ENCODE measurements around the gene COG7.

COG7 gene

GRCh38 chr16:23354246-23354645, 98.7 kb downstream of the COG7 start:
- no CpG with 5 or more reads among the region's 9 CpGs for WGBS (ENCODE audit: extremely low coverage, insufficient coverage, insufficient read length)

GRCh38 chr16:23353440-23353839, 99.5 kb downstream of the COG7 start:
- H3K14ac ChIP-seq (ENCODE audit: low read length) = no peak overlapping the region
- no peak overlapping the region for H4K8ac ChIP-seq (ENCODE audit: low read depth, low read length)
- no peak overlapping the region for H3K4me3 ChIP-seq (ENCODE audit: low read depth, low read length)
- H3K9me3 ChIP-seq (ENCODE audit: insufficient read depth, low read depth, low read length) = peaks cover 7% of the 10 kb centered on the region
- H4K91ac ChIP-seq (ENCODE audit: low read depth, low read length) = no peak overlapping the region
- H2AK5ac ChIP-seq (ENCODE audit: low read length) = no peak overlapping the region
- H3K23ac ChIP-seq (ENCODE audit: low read length) = no peak overlapping the region
- H3K36me3 ChIP-seq (ENCODE audit: control insufficient read depth in 1 of 2, insufficient read depth in 2 of 2, low read length in 2 of 2) = no peaks in the 10 kb centered on the region
- no peak overlapping the region for H3K18ac ChIP-seq (ENCODE audit: low read length)
- H2BK120ac ChIP-seq (ENCODE audit: insufficient read depth, low read length, poor library complexity) = no peak overlapping the region
- H4K12ac ChIP-seq (ENCODE audit: low read depth, low read length) = no peak overlapping the region
- H3K4ac ChIP-seq (ENCODE audit: low read depth, low read length) = no peak overlapping the region
- no peaks in the 10 kb centered on the region for H3K79me2 ChIP-seq (ENCODE audit: control insufficient read depth, insufficient read depth, low read length, poor library complexity)
- no peaks in the 10 kb centered on the region for H3K27me3 ChIP-seq (ENCODE audit: insufficient read depth, low read length)
- no peaks in the 10 kb centered on the region for H3K79me1 ChIP-seq (ENCODE audit: low read length)
- H2BK5ac ChIP-seq (ENCODE audit: low read depth, low read length, poor library complexity) = no peak overlapping the region
- no peak for DNase-seq
- H2BK12ac ChIP-seq (ENCODE audit: low read length) = no peak overlapping the region
- H3K9ac ChIP-seq (ENCODE audit: low read length) = no peak overlapping the region
- H3K4me2 ChIP-seq (ENCODE audit: low read length) = no peak overlapping the region
- no peak overlapping the region for H2AFZ ChIP-seq (ENCODE audit: insufficient read depth, low read length, poor library complexity)
- H3K27ac ChIP-seq (ENCODE audit: low read depth, low read length) = no peak overlapping the region
- H3K4me1 ChIP-seq (ENCODE audit: control insufficient read depth in 1 of 2, insufficient read depth in 2 of 2, low read length in 2 of 2) = no peaks in the 10 kb centered on the region

More at GRCh38 chr16:23354246-23354645, 98.7 kb downstream of the COG7 start:
- Histone ChIP-seq H3K27me3 (ENCODE audit: insufficient read depth, low read length) (no peaks in the 10 kb centered on the region), H3K27ac (ENCODE audit: low read depth, low read length) (no peak overlapping the region), H3K9me3 (ENCODE audit: insufficient read depth, low read depth, low read length) (peaks cover 7% of the 10 kb centered on the region), H3K79me1 (ENCODE audit: low read length) (no peaks in the 10 kb centered on the region), H2BK120ac (ENCODE audit: insufficient read depth, low read length, poor library complexity) (no peak overlapping the region), H3K4me3 (ENCODE audit: low read depth, low read length) (no peak overlapping the region), H4K91ac (ENCODE audit: low read depth, low read length) (no peak overlapping the region), H3K4me1 (ENCODE audit: control insufficient read depth in 1 of 2, insufficient read depth in 2 of 2, low read length in 2 of 2) (no peaks in the 10 kb centered on the region), H2AK5ac (ENCODE audit: low read length) (no peak overlapping the region), H3K36me3 (ENCODE audit: control insufficient read depth in 1 of 2, insufficient read depth in 2 of 2, low read length in 2 of 2) (no peaks in the 10 kb centered on the region), H3K18ac (ENCODE audit: low read length) (no peak overlapping the region), H3K4me2 (ENCODE audit: low read length) (no peak overlapping the region), H3K4ac (ENCODE audit: low read depth, low read length) (no peak overlapping the region), H4K12ac (ENCODE audit: low read depth, low read length) (no peak overlapping the region), H2AFZ (ENCODE audit: insufficient read depth, low read length, poor library complexity) (no peak overlapping the region), H3K79me2 (ENCODE audit: control insufficient read depth, insufficient read depth, low read length, poor library complexity) (no peaks in the 10 kb centered on the region), H4K8ac (ENCODE audit: low read depth, low read length) (no peak overlapping the region), H2BK5ac (ENCODE audit: low read depth, low read length, poor library complexity) (no peak overlapping the region), H3K14ac (ENCODE audit: low read length) (no peak overlapping the region), H2BK12ac (ENCODE audit: low read length) (no peak overlapping the region), H3K9ac (ENCODE audit: low read length) (no peak overlapping the region), H3K23ac (ENCODE audit: low read length) (no peak overlapping the region)
- DNase-seq = no peak

- no peak overlapping the region for H4K91ac ChIP-seq (ENCODE audit: low read depth, low read length)
- no CpG with 5 or more reads among the region's 5 CpGs for WGBS (ENCODE audit: extremely low coverage, insufficient coverage, insufficient read length)
These were observed 101.6 kb downstream of the COG7 start for GRCh38 chr16:23351360-23351759.

DNA sequence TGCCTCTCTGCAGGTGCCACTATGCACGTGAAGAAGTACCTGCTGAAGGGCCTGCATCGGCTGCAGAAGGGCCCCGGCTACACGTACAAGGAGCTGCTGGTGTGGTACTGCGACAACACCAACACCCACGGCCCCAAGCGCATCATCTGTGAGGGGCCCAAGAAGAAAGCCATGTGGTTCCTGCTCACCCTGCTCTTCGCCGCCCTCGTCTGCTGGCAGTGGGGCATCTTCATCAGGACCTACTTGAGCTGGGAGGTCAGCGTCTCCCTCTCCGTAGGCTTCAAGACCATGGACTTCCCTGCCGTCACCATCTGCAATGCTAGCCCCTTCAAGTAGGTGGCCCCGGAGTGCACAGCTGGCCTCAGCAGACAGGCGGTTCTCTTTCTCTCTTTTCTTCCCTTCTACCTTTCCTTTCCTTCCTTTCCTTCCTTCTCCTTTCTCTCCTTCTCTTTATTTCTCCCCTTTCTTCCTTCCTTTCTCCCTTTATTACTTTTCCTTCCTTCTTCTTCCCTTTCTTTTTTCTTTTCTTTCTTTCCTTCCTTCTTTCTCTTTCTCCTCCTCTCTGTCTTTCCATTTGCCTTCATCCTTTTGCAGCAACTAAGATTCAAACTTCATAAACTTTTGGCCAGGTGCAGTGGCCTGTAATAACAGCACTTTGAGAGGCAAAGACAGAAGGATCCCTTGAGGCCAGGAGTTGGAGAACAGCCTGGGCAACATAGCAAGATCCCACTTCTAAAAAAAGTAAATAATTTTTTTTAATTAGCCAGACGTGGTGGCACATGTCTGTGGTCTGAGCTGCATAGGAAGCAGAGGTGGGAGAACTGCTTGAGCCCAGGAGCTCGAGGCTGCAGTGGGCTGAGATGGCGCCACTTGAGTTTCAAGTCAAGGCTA, 104.2 kb downstream of the COG7 start:
- Histone ChIP-seq H3K9me3 (ENCODE audit: insufficient read depth, low read depth, low read length) (peaks cover 6% of the 10 kb centered on the region), H3K4me3 (ENCODE audit: low read depth, low read length) (no peak overlapping the region), H4K8ac (ENCODE audit: low read depth, low read length) (no peak overlapping the region), H2AK5ac (ENCODE audit: low read length) (no peak overlapping the region), H3K79me1 (ENCODE audit: low read length) (no peaks in the 10 kb centered on the region), H2BK5ac (ENCODE audit: low read depth, low read length, poor library complexity) (no peak overlapping the region), H3K27me3 (ENCODE audit: insufficient read depth, low read length) (no peaks in the 10 kb centered on the region), H3K36me3 (ENCODE audit: control insufficient read depth in 1 of 2, insufficient read depth in 2 of 2, low read length in 2 of 2) (no peaks in the 10 kb centered on the region), H4K12ac (ENCODE audit: low read depth, low read length) (no peak overlapping the region), H3K4me2 (ENCODE audit: low read length) (no peak overlapping the region), H3K4ac (ENCODE audit: low read depth, low read length) (no peak overlapping the region), H3K9ac (ENCODE audit: low read length) (no peak overlapping the region), H3K27ac (ENCODE audit: low read depth, low read length) (no peak overlapping the region), H3K18ac (ENCODE audit: low read length) (no peak overlapping the region), H2BK12ac (ENCODE audit: low read length) (no peak overlapping the region), H3K79me2 (ENCODE audit: control insufficient read depth, insufficient read depth, low read length, poor library complexity) (no peaks in the 10 kb centered on the region), H2AFZ (ENCODE audit: insufficient read depth, low read length, poor library complexity) (no peak overlapping the region), H3K4me1 (ENCODE audit: control insufficient read depth in 1 of 2, insufficient read depth in 2 of 2, low read length in 2 of 2) (no peaks in the 10 kb centered on the region), H3K23ac (ENCODE audit: low read length) (no peak overlapping the region), H4K91ac (ENCODE audit: low read depth, low read length) (no peak overlapping the region), H2BK120ac (ENCODE audit: insufficient read depth, low read length, poor library complexity) (no peak overlapping the region), H3K14ac (ENCODE audit: low read length) (no peak overlapping the region)
- no peak for DNase-seq
- WGBS (ENCODE audit: extremely low coverage, insufficient coverage, insufficient read length) = no CpG with 5 or more reads among the region's 18 CpGs

More at GRCh38 chr16:23351360-23351759, 101.6 kb downstream of the COG7 start:
- H3K23ac ChIP-seq (ENCODE audit: low read length) = no peak overlapping the region
- H2AK5ac ChIP-seq (ENCODE audit: low read length) = no peak overlapping the region
- no peak overlapping the region for H3K4me3 ChIP-seq (ENCODE audit: low read depth, low read length)
- H3K9ac ChIP-seq (ENCODE audit: low read length) = no peak overlapping the region
- no peak for DNase-seq
- no peak overlapping the region for H3K18ac ChIP-seq (ENCODE audit: low read length)
- no peak overlapping the region for H4K12ac ChIP-seq (ENCODE audit: low read depth, low read length)
- H2AFZ ChIP-seq (ENCODE audit: insufficient read depth, low read length, poor library complexity) = no peak overlapping the region
- H3K4me1 ChIP-seq (ENCODE audit: control insufficient read depth in 1 of 2, insufficient read depth in 2 of 2, low read length in 2 of 2) = no peaks in the 10 kb centered on the region
- H2BK5ac ChIP-seq (ENCODE audit: low read depth, low read length, poor library complexity) = no peak overlapping the region
- peaks cover 6% of the 10 kb centered on the region for H3K9me3 ChIP-seq (ENCODE audit: insufficient read depth, low read depth, low read length)
- no peak overlapping the region for H3K14ac ChIP-seq (ENCODE audit: low read length)
- no peak overlapping the region for H2BK12ac ChIP-seq (ENCODE audit: low read length)
- H3K27ac ChIP-seq (ENCODE audit: low read depth, low read length) = no peak overlapping the region
- no peak overlapping the region for H4K8ac ChIP-seq (ENCODE audit: low read depth, low read length)
- no peaks in the 10 kb centered on the region for H3K79me2 ChIP-seq (ENCODE audit: control insufficient read depth, insufficient read depth, low read length, poor library complexity)
- no peak overlapping the region for H2BK120ac ChIP-seq (ENCODE audit: insufficient read depth, low read length, poor library complexity)
- no peaks in the 10 kb centered on the region for H3K79me1 ChIP-seq (ENCODE audit: low read length)
- no peaks in the 10 kb centered on the region for H3K27me3 ChIP-seq (ENCODE audit: insufficient read depth, low read length)
- no peak overlapping the region for H3K4me2 ChIP-seq (ENCODE audit: low read length)
- H3K4ac ChIP-seq (ENCODE audit: low read depth, low read length) = no peak overlapping the region
- no peaks in the 10 kb centered on the region for H3K36me3 ChIP-seq (ENCODE audit: control insufficient read depth in 1 of 2, insufficient read depth in 2 of 2, low read length in 2 of 2)
